H1 (cell line): ENCODE results near the gene CCNA2.

Experiments
- CHD1 ChIP-seq: IDR thresholded peaks from 2 replicates; pipeline ENCODE4 v1.6.1; 2012; ENCODE audit warnings: low read depth, low read length, improper control_type of control experiment
- POLR2A ChIP-seq, 2 experiments: IDR thresholded peaks; 1 replicate in 1 of 2; 2 replicates in 1 of 2; pipeline ENCODE4 v1.6.1; 2011; ENCODE audit warnings: low read depth in 2 of 2, low read length in 2 of 2, mild to moderate bottlenecking in 2 of 2; ENCODE audit errors: control extremely low read depth in 1 of 2
- POLR2AphosphoS5 ChIP-seq: IDR thresholded peaks from 2 replicates; pipeline ENCODE4 v1.6.1; 2011; ENCODE audit warnings: low read depth, low read length
- TF ChIP-seq, protein P1 (sequence below): IDR thresholded peaks from 2 replicates; pipeline ENCODE4 v1.6.1; 2012; ENCODE audit warnings: inconsistent platforms

DNA sequence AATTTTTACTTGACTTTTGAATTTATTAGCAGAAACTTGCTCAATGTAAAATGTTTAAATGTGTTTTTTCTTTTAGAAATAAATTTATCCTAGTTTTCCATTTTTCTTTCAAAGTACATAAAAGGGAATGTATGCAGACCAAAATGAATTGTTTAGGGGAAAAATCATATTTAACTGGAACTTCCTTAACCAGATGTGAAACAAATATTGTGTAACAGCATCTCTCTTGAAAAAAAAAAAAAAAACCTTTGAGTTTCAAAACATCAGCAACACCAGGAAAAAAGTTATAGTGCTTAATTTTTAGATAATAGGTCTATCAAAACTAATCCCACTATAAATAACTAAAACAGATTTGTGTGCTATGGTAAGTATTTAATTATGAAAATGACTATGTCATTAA, 14.5 kb upstream of the CCNA2 start:
- TF ChIP-seq, protein P1, sequence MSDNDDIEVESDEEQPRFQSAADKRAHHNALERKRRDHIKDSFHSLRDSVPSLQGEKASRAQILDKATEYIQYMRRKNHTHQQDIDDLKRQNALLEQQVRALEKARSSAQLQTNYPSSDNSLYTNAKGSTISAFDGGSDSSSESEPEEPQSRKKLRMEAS, result no peak
- TF ChIP-seq POLR2A (IDR thresholded peaks at IDR 0.05; ENCODE audit: control extremely low read depth in 1 of 2, low read depth in 2 of 2, low read length in 2 of 2), result no peak
- no peak for TF ChIP-seq POLR2AphosphoS5
- TF ChIP-seq CHD1, result no peak
